NCI-H345 (cell line): ENCODE data around the gene SETDB1.
A peak's percentile ranks its signal among the peaks of the same experiment; 100 is the strongest.

Experiments used
- DNase-seq: peaks from one replicate; lab custom pipeline; 2025; lab: John Stamatoyannopoulos, UW

SETDB1 gene

GRCh38 chr1:150976401-150976821 is 50.2 kb downstream of the SETDB1 start:
- DNase-seq = no peak

- DNase-seq = no peak
Measured at GRCh38 chr1:150976879-150977694, 50.9 kb downstream of the SETDB1 start.

- peak; percentile 97 for DNase-seq
Measured at GRCh38 chr1:150979092-150980056, 53.2 kb downstream of the SETDB1 start.

- peak; percentile 97 for DNase-seq
Measured at GRCh38 chr1:150981177-150981804, 55.1 kb downstream of the SETDB1 start.

GRCh38 chr1:150981805-150982712 is 55.9 kb downstream of the SETDB1 start, which contains the start of gene ANXA9:
Gene ANXA9, plus strand, starts transcription at chr1:150982292. Its CDS starts 814 bp downstream, at chr1:150983106.
- DNase-seq = no peak

- DNase-seq = no peak
Measured at GRCh38 chr1:150985179-150985825, 59.1 kb downstream of the SETDB1 start.

- DNase-seq = peak; percentile 49
Measured at GRCh38 chr1:150987924-150988323, 61.8 kb downstream of the SETDB1 start.

- no peak for DNase-seq
Measured at GRCh38 chr1:150992626-150993025, 66.5 kb downstream of the SETDB1 start.

GRCh38 chr1:150994248-150994647 is 68.1 kb downstream of the SETDB1 start:
- DNase-seq = no peak

- no peak for DNase-seq
Measured at GRCh38 chr1:150995460-150995859, 69.3 kb downstream of the SETDB1 start.

GRCh38 chr1:150995896-150996295 is 69.7 kb downstream of the SETDB1 start:
- peak; percentile 57 for DNase-seq

GRCh38 chr1:150997126-150997872 is 71.1 kb downstream of the SETDB1 start:
- no peak for DNase-seq

- no peak for DNase-seq
Measured at GRCh38 chr1:150997949-150998348, 71.8 kb downstream of the SETDB1 start.

GRCh38 chr1:150999051-150999674 is 73.0 kb downstream of the SETDB1 start:
- DNase-seq = no peak

GRCh38 chr1:150999926-151000325 is 73.8 kb downstream of the SETDB1 start:
- no peak for DNase-seq

GRCh38 chr1:151000408-151000807 is 74.2 kb downstream of the SETDB1 start:
- DNase-seq = no peak

GRCh38 chr1:151001602-151002001 is 75.4 kb downstream of the SETDB1 start:
- no peak for DNase-seq

GRCh38 chr1:151002051-151002450 is 75.9 kb downstream of the SETDB1 start:
- DNase-seq = no peak

GRCh38 chr1:151002611-151003010 is 76.4 kb downstream of the SETDB1 start:
- DNase-seq = no peak
